HG03469 (cell line): ENCODE measurements around the gene RUBCNL.

Experiments used
- ATAC-seq: cut with Tn5 transposase; IDR thresholded peaks from one replicate; pipeline ENCODE4 v1.9.1; 2021; ENCODE audit warnings: mild to moderate bottlenecking, moderate library complexity, moderate number of reproducible peaks; ENCODE audit not compliant: unreplicated experiment

The RUBCNL gene

DNA sequence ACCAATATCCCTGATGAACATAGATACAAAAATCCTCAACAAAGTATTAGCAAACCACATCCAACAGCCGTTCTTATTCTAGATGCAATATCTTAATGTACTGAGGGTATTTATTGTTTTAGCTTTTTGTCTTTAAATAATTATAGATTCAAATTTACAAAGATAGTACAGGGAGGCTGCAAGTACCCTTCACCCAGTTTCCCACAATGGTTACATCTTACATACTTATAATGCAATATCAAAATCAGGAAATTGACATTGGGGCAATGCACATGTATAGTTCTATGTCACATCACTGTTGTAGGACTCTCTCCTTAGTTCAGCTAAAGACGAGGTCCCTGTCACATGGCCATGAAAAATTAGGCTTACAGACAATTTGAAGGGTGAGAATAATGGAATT lies 75.8 kb downstream of the RUBCNL start:
- no peak for ATAC-seq

DNA sequence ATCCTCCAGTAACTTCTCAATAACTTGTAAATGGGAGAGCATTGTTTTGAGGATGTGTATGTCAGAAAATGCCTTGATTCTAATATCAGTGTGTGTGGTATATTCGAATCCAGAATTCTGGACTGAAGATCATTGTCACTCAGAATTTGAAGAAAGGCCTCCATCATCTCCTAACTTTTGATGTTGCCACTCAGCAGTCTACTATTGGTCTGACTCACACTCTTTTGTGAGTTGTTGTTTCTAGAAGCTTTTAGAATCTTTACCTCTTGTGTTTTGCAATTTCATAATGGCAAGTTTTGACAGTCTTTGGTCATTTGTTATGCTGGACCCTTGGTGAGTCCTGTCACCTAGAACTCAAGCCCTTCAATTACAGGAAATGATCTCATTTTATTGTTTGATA lies 77.0 kb downstream of the RUBCNL start:
- no peak for ATAC-seq

DNA sequence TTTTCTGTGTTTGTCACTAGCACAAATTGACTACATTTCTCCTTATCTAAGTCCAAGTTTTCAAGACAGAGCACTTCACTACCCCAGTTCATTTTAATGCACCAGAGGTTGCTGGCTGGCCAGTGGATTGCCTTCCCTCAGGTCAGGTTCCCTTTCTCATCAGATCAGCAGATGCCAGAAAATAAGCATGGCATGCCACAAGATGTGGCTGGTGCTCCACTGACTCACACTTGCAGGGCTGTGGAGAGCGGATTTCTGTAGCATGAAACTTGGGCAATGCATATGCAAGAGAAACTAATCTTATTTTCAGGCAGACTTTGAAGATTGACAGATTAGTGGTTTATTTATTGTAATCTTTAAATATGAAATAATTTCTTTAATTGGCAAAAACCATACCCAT lies 79.5 kb downstream of the RUBCNL start:
- no peak for ATAC-seq

DNA sequence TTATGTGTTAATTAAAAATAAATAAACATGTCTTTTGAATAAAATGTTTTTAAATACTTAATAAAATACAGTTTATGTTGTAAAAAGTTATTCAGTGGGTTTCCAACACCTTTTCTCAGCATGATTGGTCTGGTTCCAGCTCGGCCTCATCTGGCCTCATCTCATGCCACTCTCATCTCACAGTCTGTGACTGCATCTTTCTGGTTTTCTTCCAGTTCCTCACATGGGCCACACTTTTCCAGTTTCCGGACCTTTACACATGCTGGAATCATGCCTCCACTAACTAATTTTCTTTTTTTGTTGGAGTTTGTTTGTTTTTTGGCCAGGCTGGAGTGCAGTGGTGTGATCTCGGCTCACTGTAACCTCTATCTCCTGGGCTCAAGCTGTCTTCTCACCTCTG lies 82.5 kb downstream of the RUBCNL start:
- ATAC-seq = no peak

DNA sequence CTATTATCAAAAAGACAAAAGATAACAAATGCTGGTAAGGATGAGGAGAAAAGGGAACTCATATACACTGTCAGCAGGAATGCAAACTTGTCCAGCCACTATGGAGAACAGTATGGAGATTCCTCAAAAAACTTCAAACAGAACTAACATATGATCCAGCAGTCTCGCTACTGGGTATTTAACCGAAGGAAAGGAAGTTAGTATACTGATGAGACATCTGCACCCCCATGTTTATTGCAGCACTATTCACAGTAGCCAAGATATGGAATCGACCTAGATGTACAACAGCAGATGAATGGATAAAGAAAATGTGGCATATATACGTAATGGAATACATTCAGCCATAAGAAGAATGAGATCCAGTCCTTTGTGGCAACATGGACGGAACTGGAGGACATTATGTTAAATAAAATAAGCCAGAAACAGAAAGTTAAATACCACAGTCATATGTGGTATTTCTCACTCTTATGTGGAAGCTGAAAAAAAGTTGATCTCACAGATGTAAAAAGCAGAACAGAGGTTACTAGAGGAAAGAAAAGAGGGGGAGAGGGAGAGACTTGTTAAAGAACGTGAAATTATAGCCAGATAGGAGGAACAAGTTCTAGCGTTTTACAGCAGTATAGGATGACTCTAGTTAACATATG lies 83.2 kb downstream of the RUBCNL start:
- no peak for ATAC-seq

DNA sequence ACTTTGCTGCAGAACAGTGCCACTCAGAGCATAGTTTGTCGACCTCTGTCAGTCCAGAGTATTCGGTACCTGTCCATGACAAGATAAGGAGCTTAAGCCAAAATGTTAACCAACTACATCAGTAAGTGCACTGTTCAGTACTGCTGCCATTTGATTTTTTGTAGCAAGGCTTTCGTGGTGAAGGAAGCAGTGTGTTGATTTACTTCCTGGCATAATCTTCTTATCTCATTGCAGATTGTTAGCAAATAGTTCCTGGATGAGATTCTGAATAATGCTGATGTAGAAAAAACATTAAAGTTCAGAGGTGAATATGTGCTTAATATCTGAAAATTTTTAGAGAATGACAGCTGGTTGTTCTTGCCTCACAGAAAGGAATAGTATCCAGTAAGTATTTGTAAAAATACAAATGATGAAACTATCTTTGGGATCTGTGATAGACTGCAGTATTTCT lies 89.7 kb downstream of the RUBCNL start:
- ATAC-seq = no peak

DNA sequence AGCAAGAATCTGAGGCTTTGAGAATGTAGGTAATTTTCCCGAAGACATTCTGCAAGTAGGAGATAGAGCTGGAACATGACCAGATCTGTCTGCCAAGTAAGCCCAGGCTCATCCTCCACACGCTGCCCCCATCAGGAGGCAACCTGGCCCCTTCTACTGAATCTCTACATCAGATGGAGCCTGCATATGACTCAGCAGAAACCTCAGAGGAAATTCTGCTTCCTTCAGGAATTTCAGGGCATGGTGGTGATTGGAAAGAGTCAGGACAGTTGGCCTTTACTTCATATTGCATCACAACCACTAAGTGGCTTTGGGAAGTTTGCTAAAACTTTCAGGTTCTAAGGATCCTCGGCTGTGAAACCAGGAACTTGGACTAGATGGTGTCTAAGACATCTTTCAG lies 90.1 kb downstream of the RUBCNL start:
- ATAC-seq = no peak

DNA sequence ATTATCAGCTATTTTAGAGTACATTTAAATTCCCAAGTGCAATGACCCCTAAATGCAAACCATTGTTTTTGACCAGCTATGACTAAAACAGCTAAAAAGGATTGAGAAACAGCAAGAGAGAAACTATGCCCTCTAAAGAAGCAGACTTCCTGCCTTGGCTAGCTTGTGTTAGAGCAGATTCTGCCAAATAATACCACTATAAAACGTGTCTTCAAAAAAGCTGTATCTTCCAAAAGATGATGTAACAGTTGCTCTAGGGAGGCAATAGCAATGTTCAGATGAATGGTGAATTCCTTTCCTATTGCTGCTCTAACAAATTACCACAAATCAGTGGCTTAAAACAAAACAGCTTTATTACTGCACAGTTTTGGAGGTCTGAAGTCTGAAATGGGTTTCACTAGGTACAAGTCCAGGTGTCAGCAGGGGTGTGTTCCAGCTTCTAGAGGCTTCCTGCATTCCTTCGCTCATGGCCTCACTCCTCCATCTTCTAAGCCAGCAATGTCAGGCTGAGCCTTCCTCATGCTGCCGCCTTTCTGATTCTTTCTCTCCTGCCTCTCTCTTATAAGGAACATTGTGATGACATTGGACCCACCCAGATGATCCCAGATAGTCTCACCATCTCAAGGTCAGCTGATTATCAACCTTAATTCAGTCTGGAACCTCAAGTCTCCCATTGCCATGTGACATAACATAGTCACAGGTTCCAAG lies 90.8 kb downstream of the RUBCNL start:
- no peak for ATAC-seq

DNA sequence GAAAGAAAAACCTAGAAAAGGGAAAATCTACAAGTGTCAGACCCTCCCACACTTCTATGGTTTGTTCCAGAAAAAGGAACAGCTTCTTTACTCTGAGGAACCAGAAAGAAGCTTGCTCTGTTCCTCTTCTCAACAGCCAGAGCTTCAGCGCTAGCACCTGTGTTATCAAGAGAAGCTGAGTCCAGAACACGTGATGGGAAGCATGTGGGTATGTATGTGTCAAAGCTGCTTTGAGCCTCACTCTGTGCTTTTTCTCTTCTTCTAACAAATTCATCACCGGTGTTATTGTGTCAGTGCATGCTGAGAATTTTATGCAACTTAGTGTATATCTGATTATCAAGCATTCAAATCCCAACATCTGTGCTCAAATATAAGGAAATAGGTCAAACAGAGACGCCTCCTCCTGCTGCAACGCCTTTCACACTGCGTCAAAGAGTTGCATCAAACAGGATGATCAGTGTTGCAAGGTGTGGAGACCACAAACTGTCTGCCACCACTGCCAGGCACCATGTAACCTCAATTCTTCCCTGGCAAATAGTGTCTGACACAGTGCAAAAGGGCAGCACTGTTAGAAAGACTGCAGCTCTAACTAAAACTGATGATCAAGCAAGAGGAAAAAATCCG lies 91.4 kb downstream of the RUBCNL start:
- no peak for ATAC-seq

DNA sequence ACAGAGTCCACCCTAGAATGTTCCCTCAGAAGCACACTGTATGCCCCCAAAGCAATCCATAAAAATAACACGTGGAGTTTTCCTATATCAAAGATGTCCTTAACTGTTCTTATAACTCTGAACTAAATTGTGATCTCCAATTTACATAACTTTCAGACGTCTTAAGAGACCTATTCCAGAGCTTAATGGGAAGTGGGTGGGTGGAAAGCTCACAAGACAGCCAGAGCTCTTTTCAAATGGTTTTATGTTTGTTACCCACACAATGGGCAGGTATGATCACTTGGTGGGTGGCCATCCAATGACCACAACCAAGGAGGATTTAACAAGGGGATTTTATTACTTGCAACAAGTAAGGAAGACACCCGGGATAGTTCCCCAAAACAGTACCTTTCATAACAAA lies 93.6 kb downstream of the RUBCNL start:
- no peak for ATAC-seq
